CD4-positive, alpha-beta memory T cell (primary cell): ENCODE measurements around the gene OR4Q2. TPM values are rescaled to one million over a fixed set of nuclear protein-coding genes. Genes with fewer than 3 reads are reported as not detected.

Source experiments
- polyA plus RNA-seq, 2 donors: library from polyadenylated mRNA; unstranded; fragments of 300-500 nt; fragmentation: Illumina TruSeq; gene quantifications; one replicate each; pipeline ENCODE4 v1.2.3, GENCODE V29; 2021
- total RNA-seq, 2 experiments: library from RNA; stranded (reverse); gene quantifications; one replicate each; pipeline ENCODE4 v1.2.3, GENCODE V29; 2021

Gene OR4Q2
- total and polyA plus RNA-seq, 4 experiments from 2014 or later: not detected

Other genes with a start within 250 kb of the OR4Q2 start
- gene OR4M1, start 228.7 kb upstream of the OR4Q2 start, total RNA-seq: not detected
- gene OR4M1, start 228.7 kb upstream of the OR4Q2 start, polyA plus RNA-seq: not detected
- gene OR4N2, start 198.4 kb upstream of the OR4Q2 start, total RNA-seq: not detected
- not detected for gene OR4N2, start 198.4 kb upstream of the OR4Q2 start, polyA plus RNA-seq
- not detected for gene OR4K2, start 127.0 kb upstream of the OR4Q2 start, total RNA-seq
- not detected for gene OR4K2, start 127.0 kb upstream of the OR4Q2 start, polyA plus RNA-seq
- not detected for gene OR4K5, start 81.6 kb upstream of the OR4Q2 start, total RNA-seq
- gene OR4K5, start 81.6 kb upstream of the OR4Q2 start, polyA plus RNA-seq: not detected
- gene OR4K1, start 71.2 kb upstream of the OR4Q2 start, total RNA-seq: not detected
- not detected for gene OR4K1, start 71.2 kb upstream of the OR4Q2 start, polyA plus RNA-seq
- gene OR4K15, start 26.6 kb upstream of the OR4Q2 start, total RNA-seq: not detected
- gene OR4K15, start 26.6 kb upstream of the OR4Q2 start, polyA plus RNA-seq: not detected
- gene OR4K14, start 17.1 kb downstream of the OR4Q2 start, total RNA-seq: not detected
- not detected for gene OR4K14, start 17.1 kb downstream of the OR4Q2 start, polyA plus RNA-seq
- not detected for gene OR4K13, start 33.9 kb downstream of the OR4Q2 start, total RNA-seq
- gene OR4K13, start 33.9 kb downstream of the OR4Q2 start, polyA plus RNA-seq: not detected
- not detected for gene OR4L1, start 57.9 kb downstream of the OR4Q2 start, total RNA-seq
- not detected for gene OR4L1, start 57.9 kb downstream of the OR4Q2 start, polyA plus RNA-seq
- gene OR4K17, start 108.6 kb downstream of the OR4Q2 start, total RNA-seq: not detected
- not detected for gene OR4K17, start 108.6 kb downstream of the OR4Q2 start, polyA plus RNA-seq
- not detected for gene OR4N5, start 136.7 kb downstream of the OR4Q2 start, total RNA-seq
- not detected for gene OR4N5, start 136.7 kb downstream of the OR4Q2 start, polyA plus RNA-seq
- not detected for gene OR11G2, start 188.7 kb downstream of the OR4Q2 start, total RNA-seq
- not detected for gene OR11G2, start 188.7 kb downstream of the OR4Q2 start, polyA plus RNA-seq
- not detected for gene OR11H6, start 221.5 kb downstream of the OR4Q2 start, total RNA-seq
- not detected for gene OR11H6, start 221.5 kb downstream of the OR4Q2 start, polyA plus RNA-seq
- gene OR11H7, start 226.8 kb downstream of the OR4Q2 start, total RNA-seq: not detected
- not detected for gene OR11H7, start 226.8 kb downstream of the OR4Q2 start, polyA plus RNA-seq
- gene OR11H4, start 237.1 kb downstream of the OR4Q2 start, total RNA-seq: not detected
- gene OR11H4, start 237.1 kb downstream of the OR4Q2 start, polyA plus RNA-seq: not detected